ENCODE results near the gene SCUBE1. TPM values are rescaled to one million over a fixed set of nuclear protein-coding genes. Genes with fewer than 3 reads are reported as not detected.

SCUBE1 gene
- total and polyA plus RNA-seq, 2 donors (not counting 3 experiments of a cell fraction or from before 2014, with no cell fraction given) = 0.07 TPM; not detected in 1

DNA sequence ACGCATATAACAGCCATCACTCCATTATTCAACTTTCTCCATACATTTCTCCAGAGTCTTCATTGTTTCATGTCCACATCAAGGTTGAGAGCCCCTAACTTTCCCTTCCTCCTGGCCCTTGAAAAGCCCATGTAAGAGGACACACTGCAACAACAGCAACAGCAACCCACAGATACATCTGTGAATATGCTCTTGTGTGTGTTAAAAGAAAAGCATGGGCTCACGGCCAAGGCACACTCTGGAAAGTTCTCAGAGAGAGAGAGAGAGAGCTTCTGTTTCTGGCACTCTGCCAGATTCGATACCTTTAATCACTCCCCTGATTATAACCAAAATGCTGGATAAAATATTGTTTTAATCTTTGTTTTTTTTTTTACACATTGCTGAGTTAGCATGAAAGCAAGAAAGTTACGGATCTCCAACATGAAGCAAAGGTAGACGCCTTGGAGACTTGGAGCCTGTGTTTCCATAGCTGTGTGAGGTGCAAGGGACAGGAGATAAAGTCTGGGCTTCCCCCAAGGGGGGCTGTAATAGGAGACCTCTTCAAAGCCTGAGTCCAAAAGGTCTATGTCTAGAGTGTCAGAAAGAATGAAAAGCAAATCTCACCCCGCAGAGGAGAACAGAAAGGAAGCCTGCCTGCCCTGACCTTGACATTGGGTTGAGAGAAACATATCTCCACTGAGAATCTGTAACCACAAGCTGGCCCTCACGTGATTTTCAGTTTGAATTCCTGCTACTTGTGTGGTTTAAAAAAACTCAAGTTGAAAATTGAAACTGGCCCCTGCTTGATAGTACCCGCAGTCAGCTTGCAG lies 34.9 kb upstream of the SCUBE1 start:
- no peak for TF ChIP-seq POLR2AphosphoS5 (IDR thresholded peaks at IDR 0.05; ENCODE audit: insufficient read depth, low read depth, low read length)
- TF ChIP-seq GATA2 (IDR thresholded peaks at IDR 0.05; ENCODE audit: insufficient read depth, insufficient read length, low read depth, low read length) = no peak
- TF ChIP-seq, protein P1, sequence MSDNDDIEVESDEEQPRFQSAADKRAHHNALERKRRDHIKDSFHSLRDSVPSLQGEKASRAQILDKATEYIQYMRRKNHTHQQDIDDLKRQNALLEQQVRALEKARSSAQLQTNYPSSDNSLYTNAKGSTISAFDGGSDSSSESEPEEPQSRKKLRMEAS (IDR thresholded peaks at IDR 0.05; ENCODE audit: insufficient read depth, insufficient read length) = no peak
- no peak for TF ChIP-seq EZH2 (IDR thresholded peaks at IDR 0.05; ENCODE audit: borderline replicate concordance, low read depth, low read length, severe bottlenecking)
- TF ChIP-seq MYC (IDR thresholded peaks at IDR 0.05; ENCODE audit: low read depth, low read length) = no peak
- TF ChIP-seq CTCF (IDR thresholded peaks at IDR 0.05; ENCODE audit: extremely low read depth in 1 of 2, insufficient read depth in 1 of 2, low read depth in 1 of 2, low read length in 2 of 2) = no peak
- TF ChIP-seq POLR2A (IDR thresholded peaks at IDR 0.05; ENCODE audit: low read depth, low read length) = no peak
- no peak for TF ChIP-seq JUN (IDR thresholded peaks at IDR 0.05; ENCODE audit: borderline replicate concordance, insufficient read depth, insufficient read length, low read depth)
- no peak for TF ChIP-seq FOS (IDR thresholded peaks at IDR 0.05; ENCODE audit: borderline replicate concordance, insufficient read depth, low read length)
- Histone ChIP-seq H2AFZ (ENCODE audit: low read depth, low read length) (no peak overlapping the region), H3K36me3 (ENCODE audit: control insufficient read depth in 2 of 2, extremely low read depth in 1 of 2, insufficient read depth in 2 of 2, low read length in 2 of 2) (no peaks in the 10 kb centered on the region), H3K9ac (replicated peaks; ENCODE audit: extremely low read depth, insufficient read depth, low read length) (no peak overlapping the region), H3K9me3 (replicated peaks; ENCODE audit: control insufficient read depth, insufficient read depth, low read length) (no peaks in the 10 kb centered on the region), H3K4me2 (ENCODE audit: insufficient read depth, low read length) (no peak overlapping the region), H3K79me2 (ENCODE audit: control insufficient read depth, insufficient read depth, low read length) (no peaks in the 10 kb centered on the region), H4K20me1 (replicated peaks; ENCODE audit: control insufficient read depth, extremely low read depth, insufficient read depth, low read length) (no peaks in the 10 kb centered on the region), H3K27me3 (ENCODE audit: control insufficient read depth in 2 of 2, insufficient read depth in 2 of 2, low read length in 2 of 2) (peaks cover 17 to 26% of the 10 kb centered on the region in 2 experiments), H3K4me1 (ENCODE audit: control insufficient read depth, extremely low read depth, insufficient read depth, low read length) (no peaks in the 10 kb centered on the region), H3K9me1 (replicated peaks; ENCODE audit: control insufficient read depth, extremely low read depth, insufficient read depth, low read length) (no peaks in the 10 kb centered on the region), H3K27ac (ENCODE audit: insufficient read depth, low read depth, low read length) (no peak overlapping the region), H3K4me3 (replicated peaks in 1 of 3; ENCODE audit: insufficient read depth in 1 of 3, low read depth in 1 of 3, low read length in 3 of 3) (no peak overlapping the region)
- FAIRE-seq = no peak
- intact Hi-C loops (cut with micrococcal nuclease) (no loop called here), dilution Hi-C loops (cut with MboI; ENCODE audit: extremely low pct_ligation_motif_present, low sequenced_read_pairs) (no loop called here)
- ChIA-PET POLR2A (no interaction called here), CTCF (interaction anchor here (0.6 to 1.8 kb wide), 8 partner anchors 7 to 146 kb away, joined by 3 to 6 read pairs (median 3); no protein-coding TSS in a partner anchor)
- no TSS peak for BruUV-seq (replicated peaks)
- DNase-seq (ENCODE audit: low read depth, low spot score) = peak; percentile 16

All from endothelial cell of umbilical vein (primary cell).